GM10847 (cell line): Measurements from ENCODE around the gene IRF2BP1.

Source experiments
- POLR2A ChIP-seq: IDR thresholded peaks from 2 replicates; pipeline ENCODE4 v1.6.1; 2011; ENCODE audit not compliant: insufficient read length; ENCODE audit errors: extremely low read depth

The IRF2BP1 gene, protein sequence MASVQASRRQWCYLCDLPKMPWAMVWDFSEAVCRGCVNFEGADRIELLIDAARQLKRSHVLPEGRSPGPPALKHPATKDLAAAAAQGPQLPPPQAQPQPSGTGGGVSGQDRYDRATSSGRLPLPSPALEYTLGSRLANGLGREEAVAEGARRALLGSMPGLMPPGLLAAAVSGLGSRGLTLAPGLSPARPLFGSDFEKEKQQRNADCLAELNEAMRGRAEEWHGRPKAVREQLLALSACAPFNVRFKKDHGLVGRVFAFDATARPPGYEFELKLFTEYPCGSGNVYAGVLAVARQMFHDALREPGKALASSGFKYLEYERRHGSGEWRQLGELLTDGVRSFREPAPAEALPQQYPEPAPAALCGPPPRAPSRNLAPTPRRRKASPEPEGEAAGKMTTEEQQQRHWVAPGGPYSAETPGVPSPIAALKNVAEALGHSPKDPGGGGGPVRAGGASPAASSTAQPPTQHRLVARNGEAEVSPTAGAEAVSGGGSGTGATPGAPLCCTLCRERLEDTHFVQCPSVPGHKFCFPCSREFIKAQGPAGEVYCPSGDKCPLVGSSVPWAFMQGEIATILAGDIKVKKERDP

GRCh38 chr19:45885556-45886426 is at the start of gene IRF2BP1:
Gene IRF2BP1 (minus strand): TSS chr19:45886141. CDS start chr19:45885774, 367 bp downstream.
- peak; percentile 62 for TF ChIP-seq POLR2A

- no peak for TF ChIP-seq POLR2A
These were observed 49.3 kb upstream of the IRF2BP1 start for GRCh38 chr19:45935267-45935666.

DNA sequence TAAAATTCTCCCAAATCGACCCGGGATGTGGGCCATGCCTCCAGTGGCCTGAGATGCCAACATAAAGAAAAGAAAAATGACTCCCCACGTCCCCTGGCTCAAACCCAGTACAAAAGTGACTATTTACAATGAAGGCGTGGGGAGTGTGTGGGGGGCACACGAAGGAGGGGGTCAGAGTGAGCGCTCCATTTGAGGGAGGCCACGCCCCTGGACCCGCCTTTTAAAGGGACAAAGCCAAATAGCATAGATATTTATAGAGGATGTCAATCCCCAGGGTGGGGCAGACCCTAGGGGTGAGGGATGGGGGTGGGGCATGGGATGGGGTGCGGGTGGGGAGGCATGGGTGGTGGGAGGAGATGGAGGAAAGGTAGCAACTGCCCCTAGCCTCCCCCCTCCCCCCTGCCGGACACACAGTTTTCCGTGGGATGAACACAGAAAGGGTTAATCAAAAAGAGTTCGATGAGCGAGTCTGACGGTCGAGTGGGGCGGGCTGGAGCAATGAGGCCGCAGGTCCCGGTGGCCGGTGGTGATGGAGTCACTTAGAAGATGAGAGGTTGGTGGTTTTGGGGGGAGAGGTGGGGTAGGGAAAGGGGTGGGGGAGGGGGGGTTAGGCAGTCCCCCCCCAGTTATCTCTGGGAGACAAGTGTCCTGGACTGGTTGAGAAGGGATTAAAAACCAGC is 48.8 kb upstream of the IRF2BP1 start:
- no peak for TF ChIP-seq POLR2A

GRCh38 chr19:45933759-45934158 is 47.8 kb upstream of the IRF2BP1 start:
- no peak for TF ChIP-seq POLR2A

DNA sequence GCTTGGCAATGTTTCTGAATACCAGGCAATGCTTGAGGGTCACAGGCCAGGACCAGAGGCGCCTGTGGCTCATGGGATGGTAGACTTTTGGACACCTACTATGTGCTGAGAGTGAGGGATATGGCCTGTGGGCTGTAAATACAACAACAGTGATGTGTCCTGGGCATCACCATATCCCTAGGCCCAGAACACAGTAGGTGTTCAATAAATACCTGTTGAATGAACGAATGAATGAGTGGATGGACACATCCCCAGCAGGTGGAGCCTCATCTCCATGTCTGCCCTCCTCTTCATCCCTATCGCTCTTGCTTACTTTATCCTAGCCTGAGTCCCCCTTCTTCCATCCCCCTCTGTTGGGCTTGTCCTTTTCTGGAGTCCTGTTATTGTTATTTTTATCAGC is 45.1 kb upstream of the IRF2BP1 start:
- no peak for TF ChIP-seq POLR2A

- no peak for TF ChIP-seq POLR2A
These were observed 43.3 kb upstream of the IRF2BP1 start for GRCh38 chr19:45929247-45929646.

DNA sequence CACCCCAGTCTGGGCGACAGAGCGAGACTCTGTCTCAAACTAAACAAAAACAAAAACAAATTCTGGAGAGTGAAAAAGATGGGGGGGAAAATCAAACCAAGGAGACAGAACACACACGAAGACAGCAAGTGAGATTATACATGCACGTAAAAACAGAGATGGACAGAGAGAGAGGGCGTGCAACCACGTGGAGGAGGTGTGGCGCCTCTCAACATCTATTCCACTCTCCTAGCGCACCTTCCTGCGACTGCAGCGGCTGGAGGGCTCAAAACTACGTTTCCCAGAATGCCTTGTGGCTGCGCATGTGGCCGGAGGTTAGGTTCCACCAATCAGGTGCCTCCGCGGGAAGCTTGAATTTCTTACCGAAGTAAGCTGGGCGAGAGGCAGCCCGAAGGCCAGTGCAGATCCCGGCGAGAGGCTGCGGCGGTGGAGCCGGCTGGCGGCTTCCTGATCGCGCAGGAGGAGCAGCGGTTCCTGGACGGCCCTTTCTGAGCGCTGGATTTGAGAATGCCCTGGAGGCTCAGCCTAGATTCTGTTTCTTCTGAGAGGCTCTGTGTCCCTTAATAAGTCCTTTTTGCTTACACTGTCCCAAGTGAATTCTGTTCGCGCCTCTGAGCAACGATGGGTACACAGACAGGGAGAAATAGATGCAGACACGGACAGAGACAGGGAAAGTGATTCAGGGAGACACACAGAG is 41.8 kb upstream of the IRF2BP1 start:
- TF ChIP-seq POLR2A: peak; percentile 74

GRCh38 chr19:45924891-45925447 is 39.0 kb upstream of the IRF2BP1 start:
- TF ChIP-seq POLR2A: no peak

DNA sequence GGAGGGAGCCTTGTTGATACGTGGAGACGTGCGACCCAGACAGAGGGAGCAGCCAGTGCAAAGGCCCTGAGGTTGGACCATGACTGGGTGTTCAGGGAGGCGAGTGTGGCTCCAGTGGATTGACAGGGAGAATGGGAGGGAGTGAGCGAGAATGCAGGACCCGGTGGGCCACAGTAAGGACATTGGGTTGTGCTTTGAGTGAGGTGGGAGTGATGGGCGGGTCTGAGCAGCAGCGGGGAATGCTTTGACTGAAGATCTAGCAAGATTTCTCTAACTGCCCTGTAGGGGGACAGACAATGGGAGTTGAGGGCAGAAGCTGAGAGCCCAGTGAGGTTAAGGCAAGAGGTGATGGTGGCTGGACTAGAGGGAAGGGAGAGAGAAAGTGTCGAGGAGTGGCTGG is 36.3 kb upstream of the IRF2BP1 start:
- TF ChIP-seq POLR2A: no peak

DNA sequence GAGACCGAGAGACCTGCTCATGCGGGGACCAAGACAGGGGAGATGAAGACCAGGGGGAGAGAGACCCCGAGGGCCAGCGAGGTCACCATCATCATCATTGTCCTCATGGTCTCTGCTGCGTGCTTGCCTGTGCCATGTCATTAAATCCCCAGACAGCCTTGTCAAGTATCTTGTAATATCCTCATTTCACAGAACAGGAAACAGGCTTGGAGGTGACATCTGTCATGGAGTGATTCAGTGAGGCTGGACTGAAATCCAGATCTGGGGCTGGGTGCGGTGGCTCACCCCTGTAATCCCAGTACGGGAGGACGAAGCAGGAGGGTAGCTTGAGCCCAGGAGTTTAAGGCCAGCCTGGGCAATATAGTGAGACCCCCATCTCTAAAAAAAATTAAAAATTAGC is 34.5 kb upstream of the IRF2BP1 start:
- no peak for TF ChIP-seq POLR2A

DNA sequence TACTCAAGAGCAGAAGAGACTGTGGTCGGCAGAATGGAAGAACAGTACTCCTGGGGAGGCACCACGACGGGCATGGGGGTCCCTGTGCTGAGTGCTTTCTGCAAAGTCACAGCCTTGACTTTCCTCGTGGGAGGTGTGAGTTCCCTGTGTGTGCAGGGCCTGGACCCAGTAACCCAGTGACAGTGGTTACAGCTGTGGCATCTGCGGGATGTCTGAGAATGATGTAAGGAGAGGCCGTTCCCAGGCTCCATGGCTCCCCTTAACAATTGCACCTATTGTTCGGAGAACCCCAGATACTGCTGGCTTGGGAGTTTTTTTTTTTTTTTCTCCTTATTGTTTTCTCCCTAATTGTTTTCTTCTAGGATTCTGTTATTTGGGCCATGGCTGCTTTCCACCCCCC is 33.7 kb upstream of the IRF2BP1 start:
- no peak for TF ChIP-seq POLR2A

GRCh38 chr19:45918721-45919120 is 32.8 kb upstream of the IRF2BP1 start:
- TF ChIP-seq POLR2A: no peak

DNA sequence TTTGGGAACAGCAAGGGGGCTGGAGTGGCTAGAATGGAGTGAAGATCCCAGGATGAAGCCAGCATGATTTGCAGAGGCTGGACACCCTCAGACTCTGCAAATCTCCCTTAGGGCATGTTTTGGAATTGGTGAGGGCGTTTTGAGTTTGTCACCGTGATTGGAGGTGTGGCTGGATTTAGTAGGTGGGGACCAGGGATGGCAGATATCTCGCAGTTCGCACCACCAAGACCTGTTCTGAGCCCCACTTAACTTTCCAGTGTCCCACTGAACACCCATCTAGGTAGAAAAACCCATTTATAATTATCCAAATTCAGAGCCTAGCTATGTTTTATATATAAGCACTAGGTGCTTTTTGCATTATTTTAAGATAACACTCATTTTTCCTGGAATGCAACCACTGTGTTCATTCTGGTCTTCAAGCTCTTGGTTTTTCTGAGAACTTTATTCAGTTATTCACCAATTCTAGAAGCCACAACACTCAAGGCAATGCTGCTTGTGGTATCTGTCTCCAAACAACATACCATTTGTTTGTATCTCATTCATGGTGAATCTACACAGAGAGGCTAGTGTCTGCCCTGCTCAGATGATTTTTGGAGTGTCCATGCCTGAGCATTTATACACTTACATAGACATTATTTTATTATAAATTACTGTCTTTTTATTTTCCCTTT is 31.6 kb upstream of the IRF2BP1 start:
- TF ChIP-seq POLR2A: no peak

- TF ChIP-seq POLR2A: no peak
These were observed 28.2 kb upstream of the IRF2BP1 start, which contains the start of gene NANOS2 for GRCh38 chr19:45913874-45914830. Gene NANOS2 (minus strand): TSS chr19:45914778. CDS start chr19:45914693, 85 bp downstream.
